GM04503 (cell line): ENCODE data around the gene BMAL1.

Source experiments
- DNase-seq: peaks from one replicate; pipeline ENCODE4 v3.0.0-alpha.2; 2012; ENCODE audit warnings: low read depth

Gene BMAL1

DNA sequence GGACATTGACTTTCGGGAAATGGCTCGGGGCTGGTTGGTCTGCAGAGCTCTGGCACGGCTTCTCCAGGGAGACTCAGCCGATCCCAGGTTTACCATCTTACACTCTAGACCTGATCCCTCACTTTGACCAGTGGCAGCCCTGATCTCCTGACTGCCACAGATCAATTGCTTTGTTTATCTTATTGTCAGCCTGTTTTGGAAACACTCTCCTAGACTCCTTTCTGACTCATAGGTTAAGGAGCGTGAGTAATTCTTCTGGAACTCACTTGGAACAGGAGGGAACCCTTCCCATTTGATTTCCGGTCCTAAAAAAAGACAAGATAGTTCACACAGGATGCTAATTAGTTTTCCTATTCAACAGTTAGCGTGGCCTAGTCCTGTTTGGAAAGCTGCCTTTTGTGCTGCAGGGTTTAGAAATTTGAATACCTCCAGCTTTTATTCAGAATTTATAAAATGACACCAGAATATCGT, 16.0 kb upstream of the BMAL1 start:
- DNase-seq: peak; percentile 94

DNA sequence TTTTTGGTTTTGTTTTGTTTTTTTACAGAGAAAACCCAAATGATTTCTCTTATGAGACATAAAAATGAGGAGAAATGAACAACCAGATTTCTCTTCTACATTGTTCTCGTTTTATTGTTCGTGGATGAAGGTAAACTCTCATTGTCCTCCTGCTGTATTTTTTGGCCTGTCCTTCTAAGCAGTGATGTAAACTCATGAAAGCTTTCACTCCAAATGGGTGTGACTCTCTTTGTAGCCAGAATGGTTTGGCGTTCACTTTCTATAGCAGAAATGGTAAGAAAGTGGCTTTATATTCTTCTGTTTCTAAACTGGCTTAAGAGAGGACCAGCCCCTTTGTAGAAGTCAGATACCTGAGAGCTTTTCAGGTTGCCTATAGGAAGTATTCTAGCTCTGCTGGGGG, 15.5 kb upstream of the BMAL1 start:
- DNase-seq: no peak

GRCh38 chr11:13268791-13269190, 8.8 kb upstream of the BMAL1 start:
- no peak for DNase-seq

DNA sequence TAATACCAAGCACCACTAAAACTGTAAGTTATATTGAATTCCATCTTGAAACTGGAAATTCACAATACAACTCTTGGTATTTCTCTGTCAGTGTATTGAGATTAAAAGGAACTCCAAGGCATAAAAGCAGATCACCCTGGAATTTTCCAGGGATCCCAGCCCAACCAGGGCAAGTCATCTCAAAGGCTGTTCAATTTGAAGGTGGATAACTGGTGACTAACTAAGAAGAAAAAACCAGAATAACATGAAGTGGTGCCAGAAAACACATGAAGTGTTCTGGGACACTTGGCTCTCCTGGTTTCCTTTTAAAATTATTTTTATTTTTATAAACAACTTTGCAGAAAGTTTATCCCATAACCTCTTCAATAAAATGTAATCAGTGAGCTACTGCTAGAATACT, 7.8 kb upstream of the BMAL1 start:
- no peak for DNase-seq

DNA sequence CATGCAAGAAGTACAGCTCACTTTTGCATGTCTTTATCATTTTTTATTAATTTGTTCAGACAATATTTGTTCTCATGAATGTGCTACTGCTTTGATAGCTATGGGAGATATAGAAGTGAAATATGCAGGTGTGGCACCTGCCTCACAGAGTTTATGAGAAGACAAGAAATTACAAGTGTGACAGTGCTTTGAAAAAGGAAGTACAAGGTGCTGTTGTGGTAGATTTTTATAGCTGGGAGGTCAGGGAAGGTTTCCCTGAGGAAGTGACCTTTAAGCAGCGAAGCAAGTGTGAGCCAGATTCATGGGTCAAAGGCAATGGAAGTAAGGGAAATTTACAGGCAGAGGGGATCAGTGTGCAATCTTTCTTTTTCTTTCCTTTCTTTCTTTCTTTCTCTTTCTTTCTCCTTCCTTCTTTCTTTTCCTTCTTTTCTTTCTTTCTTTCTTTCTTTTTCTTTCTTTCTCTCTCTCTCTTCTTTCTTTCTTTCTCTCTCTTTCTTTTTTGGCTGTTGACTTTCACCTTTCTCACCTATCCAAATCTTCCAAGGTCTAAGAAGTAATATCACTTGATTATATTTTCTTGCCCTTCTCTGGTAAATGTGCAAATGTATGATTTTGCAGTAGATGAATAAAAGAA, 6.4 kb upstream of the BMAL1 start:
- DNase-seq: no peak

- no peak for DNase-seq
Observed at GRCh38 chr11:13276454-13276831, 1.1 kb upstream of the BMAL1 start.

DNA sequence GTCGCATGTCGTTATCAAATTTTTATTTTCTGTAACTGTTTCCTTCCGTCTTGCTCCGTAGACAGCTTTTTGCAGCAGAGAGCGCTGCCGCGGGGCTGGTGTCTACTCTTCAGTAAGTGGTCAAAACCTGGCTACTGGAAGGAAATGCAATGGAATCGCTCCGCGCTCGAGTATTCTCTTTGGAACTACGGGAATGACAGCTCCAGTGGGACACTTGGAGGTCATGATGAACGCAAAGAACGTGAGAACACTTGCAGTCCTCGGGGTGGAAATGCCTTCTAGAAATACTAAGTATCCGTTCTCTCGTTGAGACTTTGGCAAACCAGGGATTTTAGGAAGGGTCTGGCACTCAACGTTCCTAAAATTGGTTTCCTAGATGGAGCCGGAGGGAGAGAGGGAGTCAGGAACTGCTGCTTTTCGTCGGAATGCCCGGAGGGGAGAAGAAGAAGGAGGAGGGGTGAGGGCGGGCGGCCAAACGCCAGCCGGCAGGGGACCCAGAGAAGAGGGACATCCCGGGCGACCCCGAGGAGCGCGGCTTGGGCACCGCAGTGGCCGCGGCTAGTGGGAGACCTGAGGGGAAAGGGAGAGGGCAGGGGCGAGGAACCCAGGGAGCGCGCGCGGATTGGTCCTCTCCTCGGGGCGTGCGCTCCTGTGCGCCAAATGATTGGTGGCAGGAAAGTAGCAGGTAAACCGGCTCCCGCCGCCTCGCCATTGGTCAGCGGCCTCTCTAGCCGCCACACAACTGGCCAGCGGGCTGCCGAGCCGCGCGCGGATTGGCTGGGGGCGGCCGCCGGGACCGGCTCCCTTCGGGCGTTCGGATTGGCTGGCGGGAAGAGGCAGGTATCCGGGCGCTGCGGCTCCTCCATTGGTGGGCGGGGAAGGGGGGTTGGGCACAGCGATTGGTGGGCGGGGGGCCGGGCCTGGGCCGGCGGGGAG, 490 bp upstream of the BMAL1 start:
- peak; percentile 79 for DNase-seq

DNA sequence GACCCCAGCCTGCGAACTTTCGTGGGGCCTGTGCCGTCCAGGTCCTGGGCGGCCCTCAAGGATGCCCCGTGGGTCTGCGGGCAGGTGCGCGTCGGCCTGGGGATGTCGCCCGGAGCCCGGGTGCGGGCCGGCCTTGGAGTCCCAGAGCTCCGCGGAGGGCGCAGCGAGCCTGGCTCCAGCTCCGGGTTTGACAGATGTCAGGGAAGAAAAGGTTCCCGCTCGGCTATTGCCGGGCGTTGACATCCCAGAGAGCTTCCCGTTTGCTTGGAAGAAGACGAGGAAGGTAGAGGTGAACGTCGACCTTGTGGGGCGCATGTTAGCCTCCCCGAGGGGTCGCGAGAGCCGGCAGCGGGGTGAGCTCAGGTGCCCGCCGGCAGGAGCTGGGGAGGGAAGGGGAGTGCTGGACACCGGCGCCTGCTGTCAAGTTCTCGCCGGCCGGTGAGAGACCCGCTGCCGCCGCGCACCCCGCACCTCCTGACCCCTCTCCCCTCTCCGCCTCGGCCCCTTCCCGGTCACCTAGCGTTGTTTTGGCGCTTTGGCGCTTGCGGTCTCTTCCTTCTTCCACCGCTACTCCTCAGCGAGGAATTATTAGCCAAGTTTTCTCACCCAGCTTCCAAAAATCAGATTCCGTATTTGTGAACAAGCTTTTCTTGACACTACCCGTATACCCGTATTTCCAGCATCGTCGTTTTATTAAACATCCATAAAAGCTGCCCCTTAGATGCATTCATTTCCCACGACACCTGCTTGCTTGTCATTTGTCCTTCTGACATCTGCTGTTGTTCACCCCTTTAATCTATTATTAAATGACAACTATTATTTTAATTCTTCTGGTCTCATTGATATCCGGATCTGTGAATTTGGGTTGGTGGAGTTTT, 1.3 kb downstream of the BMAL1 start:
- DNase-seq: no peak

DNA sequence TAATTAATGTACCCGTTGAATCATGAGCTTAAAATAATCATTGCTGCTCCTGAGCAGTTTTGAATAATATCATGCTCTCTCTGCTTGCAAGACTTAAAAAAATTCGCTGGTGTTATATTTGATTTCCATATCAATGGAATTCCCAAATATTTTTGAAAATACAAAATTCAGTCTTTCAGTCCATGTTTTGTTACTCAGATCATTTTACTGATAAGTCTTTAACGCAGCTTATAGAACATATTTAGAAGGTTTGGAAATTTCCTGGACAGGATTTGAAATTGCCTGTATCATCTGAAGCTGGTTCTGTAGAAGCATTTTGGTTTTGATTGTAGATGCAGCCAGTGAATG, 1.9 kb downstream of the BMAL1 start:
- DNase-seq: no peak

GRCh38 chr11:13280092-13280722, 2.6 kb downstream of the BMAL1 start:
- no peak for DNase-seq

- DNase-seq: no peak
Observed at GRCh38 chr11:13280777-13281176, 3.2 kb downstream of the BMAL1 start.

DNA sequence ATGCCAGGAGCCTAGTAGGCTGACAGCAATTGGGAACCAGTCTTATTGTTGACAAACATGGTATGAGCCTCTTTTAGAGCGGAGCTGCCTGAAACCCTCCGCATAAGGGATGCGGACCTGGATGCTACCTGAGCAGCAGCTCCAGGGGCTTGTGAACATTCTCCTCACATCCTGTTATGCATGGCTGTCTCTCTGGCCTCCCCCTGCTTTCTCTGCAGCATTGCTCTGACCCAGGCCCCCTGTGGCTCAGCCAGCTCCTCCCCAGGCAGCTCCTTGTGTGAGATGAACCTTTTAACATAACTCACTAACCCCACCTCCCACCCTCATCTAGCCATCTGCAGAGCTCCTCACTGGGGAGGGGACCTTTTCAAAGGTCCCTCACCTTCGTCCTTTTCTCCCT, 6.0 kb downstream of the BMAL1 start:
- DNase-seq: no peak

DNA sequence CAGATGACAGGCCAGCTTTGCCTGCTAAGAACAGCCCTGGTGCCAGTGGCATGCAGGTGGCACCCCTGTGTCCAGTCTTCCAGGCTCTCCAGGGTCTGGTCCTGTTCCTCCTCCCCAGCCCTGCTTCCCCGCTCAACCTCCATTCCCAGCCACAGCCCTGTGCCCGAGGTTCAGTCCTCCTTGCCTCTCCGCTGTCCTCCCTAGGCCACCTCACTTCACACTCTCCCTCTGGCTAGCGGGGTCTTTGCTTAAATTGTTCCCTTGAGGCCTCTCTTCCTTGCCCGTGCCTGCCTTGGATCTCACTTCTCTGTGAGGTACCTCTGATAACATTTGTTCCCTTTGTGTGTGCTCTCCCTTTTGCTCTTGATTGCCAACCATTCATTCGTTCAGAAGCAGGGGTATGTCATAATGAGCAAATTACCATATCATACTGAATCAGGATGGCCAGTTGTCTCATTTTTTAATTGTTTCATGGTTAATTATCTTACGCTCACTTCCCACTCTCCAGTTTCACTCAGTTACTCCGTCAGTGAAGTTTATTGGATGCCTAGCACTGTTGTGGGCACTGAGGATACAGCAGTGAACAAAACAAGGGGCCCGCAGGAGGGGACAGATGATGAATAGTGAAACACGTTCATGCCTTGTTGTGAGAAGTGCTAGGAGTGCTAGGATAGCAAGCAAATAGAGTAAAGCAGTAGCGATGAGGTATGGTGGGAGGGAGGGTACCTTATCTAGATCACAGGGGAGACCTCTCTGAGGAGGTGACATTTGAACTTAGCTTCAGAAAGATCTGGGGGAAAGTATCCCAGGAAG, 7.4 kb downstream of the BMAL1 start:
- no peak for DNase-seq

GRCh38 chr11:13286279-13286821, 8.8 kb downstream of the BMAL1 start:
- no peak for DNase-seq

DNA sequence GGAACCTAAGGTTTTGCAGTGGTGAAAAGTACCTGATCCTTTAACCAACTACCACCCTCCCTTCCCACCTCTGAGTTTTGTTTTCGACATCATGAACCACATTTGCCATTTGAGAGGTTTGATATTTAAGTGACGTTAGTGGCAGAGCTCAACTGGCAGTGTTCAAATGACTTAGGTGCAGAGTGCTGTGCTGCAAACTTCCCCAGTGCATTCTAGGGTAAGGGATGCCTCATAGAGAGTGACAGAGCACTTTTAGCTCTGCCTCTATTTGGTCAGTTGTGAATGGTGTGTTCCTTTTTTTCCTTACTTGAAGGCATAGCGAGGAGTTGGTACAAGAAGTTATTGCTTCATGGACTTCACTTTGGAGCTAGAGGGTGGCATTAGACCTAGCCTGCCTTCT, 9.4 kb downstream of the BMAL1 start:
- DNase-seq: no peak

GRCh38 chr11:13287681-13288080, 10.1 kb downstream of the BMAL1 start:
- no peak for DNase-seq

DNA sequence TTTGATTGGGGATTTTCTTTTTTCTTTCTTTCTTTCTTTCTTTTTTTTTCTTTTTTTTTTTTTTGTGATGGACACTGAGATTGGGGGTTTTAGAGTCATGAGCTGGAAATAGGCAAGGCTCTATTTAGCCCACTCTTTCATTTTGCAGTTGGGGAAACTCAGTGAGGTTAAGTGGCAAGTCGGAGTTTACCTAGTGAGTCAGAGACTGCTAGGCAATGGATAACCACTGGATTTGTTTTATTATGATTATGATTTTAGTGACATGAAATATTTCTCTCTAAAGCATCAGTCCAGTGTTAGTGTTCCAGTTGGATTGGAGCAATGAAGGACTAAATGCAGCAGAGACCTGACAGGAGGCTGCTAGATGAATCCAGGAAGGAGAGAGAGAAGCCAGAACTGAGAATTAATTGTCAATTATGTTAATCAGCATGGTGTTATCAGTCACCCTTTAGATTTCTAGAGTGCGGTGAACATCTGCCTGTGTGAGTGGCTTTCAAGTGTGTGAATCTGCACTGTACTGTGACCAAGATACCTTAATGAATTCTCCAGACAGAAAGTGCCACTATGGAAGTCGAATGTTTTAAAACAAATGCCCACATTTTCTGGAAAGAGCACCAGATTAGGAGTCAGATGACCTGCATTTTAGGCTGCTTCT, 10.9 kb downstream of the BMAL1 start:
- DNase-seq: no peak

DNA sequence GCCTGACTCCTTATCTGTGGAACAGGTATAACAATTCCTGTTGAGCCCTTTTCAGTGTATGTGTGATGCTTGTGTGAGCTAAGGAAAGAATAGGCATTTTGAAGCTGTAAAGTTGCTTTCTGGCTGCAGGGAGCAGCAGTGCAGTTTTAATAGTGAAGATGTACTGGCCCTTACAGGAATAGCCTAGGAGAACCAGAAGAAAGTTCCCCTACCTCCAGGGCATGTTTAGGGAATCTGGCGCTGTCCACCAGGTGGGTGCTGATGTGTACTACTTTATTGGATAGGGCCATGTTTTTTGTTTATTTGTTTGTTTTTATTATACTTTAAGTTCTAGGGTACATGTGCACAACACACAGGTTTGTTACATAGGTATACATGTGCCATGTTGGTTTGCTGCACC, 11.5 kb downstream of the BMAL1 start:
- DNase-seq: no peak

DNA sequence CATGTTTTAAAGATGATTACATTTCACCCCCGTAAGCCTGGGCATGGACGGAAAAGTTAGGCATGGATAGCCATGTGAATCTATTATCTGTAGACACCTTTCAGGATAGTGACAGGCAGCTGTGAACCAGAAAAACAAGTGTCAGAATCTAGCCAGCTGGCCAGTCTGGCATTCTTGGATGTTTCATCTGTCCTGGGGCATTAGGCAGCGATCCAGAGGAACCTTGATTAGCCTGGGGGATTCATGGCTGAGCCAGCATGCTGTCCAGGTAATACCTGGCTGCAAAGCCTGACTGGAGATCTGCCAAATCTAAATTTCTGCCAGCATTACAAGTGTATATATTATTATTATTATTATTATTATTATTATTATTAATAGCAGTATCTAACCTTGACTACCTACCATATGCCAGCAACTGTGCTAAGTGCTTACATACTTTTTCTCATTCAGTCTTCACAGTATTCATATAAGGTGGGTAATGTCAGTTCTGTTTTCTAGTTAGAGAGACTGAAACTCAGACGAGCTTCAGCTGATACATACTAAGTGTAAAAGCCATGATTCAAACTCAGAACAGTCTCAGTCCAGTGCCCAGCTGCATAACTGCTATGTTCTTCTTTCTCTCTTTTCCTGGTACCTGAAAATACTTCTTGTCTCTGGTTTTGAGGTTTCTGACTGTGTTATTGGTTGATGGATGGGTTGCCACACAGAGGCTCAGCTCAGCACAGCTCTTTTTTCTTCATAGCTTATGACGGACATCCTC, 12.8 kb downstream of the BMAL1 start:
- DNase-seq: no peak

GRCh38 chr11:13291361-13291760, 13.8 kb downstream of the BMAL1 start:
- DNase-seq: no peak
